Neural cell (in vitro differentiated cells): ENCODE results near the gene PAFAH2. TPM values are rescaled to one million over a fixed set of nuclear protein-coding genes. Genes with fewer than 3 reads are reported as not detected.

Source experiments
- H2AFZ ChIP-seq: fragments of 200-600, 300-800 bp; sonication (generic), shearing (Covaris generic); 2 replicates; pipeline ENCODE4 v1.6.0; 2014; ENCODE audit warnings: low read depth, mild to moderate bottlenecking, antibody characterized with exemption, low read length, moderate library complexity
- H3F3A ChIP-seq: fragments of 200-600 bp; shearing (Covaris generic); 2 replicates; pipeline ENCODE4 v1.6.1; 2016; ENCODE audit warnings: mild to moderate bottlenecking, moderate library complexity, mixed read lengths, antibody characterized with exemption, low read length; ENCODE audit not compliant: insufficient read depth, poor library complexity, severe bottlenecking
- H3K27ac ChIP-seq: fragments of 200-600, 300-800 bp; sonication (generic), shearing (Covaris generic); 2 replicates; pipeline ENCODE4 v1.5.1; 2014; ENCODE audit warnings: mild to moderate bottlenecking, low read length, moderate library complexity
- H3K27me3 ChIP-seq: fragments of 300-800, 200-600 bp; sonication (generic), shearing (Covaris generic); 2 replicates; pipeline ENCODE4 v1.6.0; 2014; ENCODE audit warnings: mild to moderate bottlenecking, low read depth, low read length, moderate library complexity; ENCODE audit not compliant: insufficient read depth
- H3K36me3 ChIP-seq: fragments of 300-800, 200-600 bp; sonication (generic), shearing (Covaris generic); 2 replicates; pipeline ENCODE4 v1.5.1; 2014; ENCODE audit warnings: mild to moderate bottlenecking, antibody characterized with exemption, low read length, moderate library complexity; ENCODE audit not compliant: insufficient read depth
- H3K4me2 ChIP-seq: fragments of 300-800, 200-600 bp; sonication (generic), shearing (Covaris generic); 2 replicates; pipeline ENCODE4 v1.6.0; 2014; ENCODE audit warnings: mild to moderate bottlenecking, low read length
- H3K4me3 ChIP-seq: fragments of 300-800, 200-600 bp; sonication (generic), shearing (Covaris generic); 2 replicates; pipeline ENCODE4 v1.5.1; 2014; ENCODE audit warnings: mild to moderate bottlenecking, low read length, moderate library complexity
- H3K79me2 ChIP-seq: fragments of 200-600 bp; shearing (Covaris generic); replicated peaks from 2 replicates; pipeline ENCODE4 v1.6.0; 2014; ENCODE audit warnings: mild to moderate bottlenecking, low read length, moderate library complexity; ENCODE audit not compliant: insufficient read depth
- H3K9ac ChIP-seq: fragments of 300-800, 200-600 bp; sonication (generic), shearing (Covaris generic); 2 replicates; pipeline ENCODE4 v1.6.1; 2016; ENCODE audit warnings: mild to moderate bottlenecking, low read length, mixed read lengths
- H3K9me2 ChIP-seq: fragments of 200-600 bp; shearing (Covaris generic); 2 replicates; pipeline ENCODE4 v1.6.1; 2016; ENCODE audit warnings: mild to moderate bottlenecking, low read length, mixed read lengths; ENCODE audit not compliant: insufficient read depth
- H3K9me3 ChIP-seq: fragments of 200-600, 300-800 bp; sonication (generic), shearing (Covaris generic); 2 replicates; pipeline ENCODE4 v1.6.1; 2016; ENCODE audit warnings: mild to moderate bottlenecking, mixed run types, low read length, moderate library complexity, mixed read lengths
- H4K20me1 ChIP-seq: fragments of 200-600 bp; shearing (Covaris generic); 2 replicates; pipeline ENCODE4 v1.6.1; 2016; ENCODE audit warnings: mild to moderate bottlenecking, mixed run types; ENCODE audit not compliant: insufficient read depth
- EP300 ChIP-seq: fragments of 450-650 bp; conservative IDR thresholded peaks from 2 replicates; pipeline ENCODE4 v1.6.1; 2014; ENCODE audit warnings: antibody characterized with exemption, mild to moderate bottlenecking, moderate library complexity; ENCODE audit not compliant: poor library complexity, severe bottlenecking
- EZH2 ChIP-seq: fragments of 200-600, 300-800 bp; shearing (Covaris generic), sonication (generic); IDR thresholded peaks from 2 replicates; pipeline ENCODE4 v1.6.1; 2014; ENCODE audit warnings: antibody characterized with exemption, low read length, borderline replicate concordance, mild to moderate bottlenecking; ENCODE audit not compliant: insufficient read depth, poor library complexity, severe bottlenecking
- MXI1 ChIP-seq: fragments of 450-650 bp; conservative IDR thresholded peaks from 2 replicates; pipeline ENCODE4 v1.6.1; 2014; ENCODE audit warnings: antibody characterized with exemption, mild to moderate bottlenecking; ENCODE audit not compliant: poor library complexity, severe bottlenecking
- POLR2AphosphoS5 ChIP-seq: IDR thresholded peaks from 2 replicates; pipeline ENCODE4 v1.6.1; 2012
- RAD21 ChIP-seq: fragments of 450-650 bp; conservative IDR thresholded peaks from 2 replicates; pipeline ENCODE4 v1.6.1; 2014; ENCODE audit warnings: antibody characterized with exemption, mild to moderate bottlenecking, moderate library complexity
- SMC3 ChIP-seq: fragments of 450-650 bp; conservative IDR thresholded peaks from 2 replicates; pipeline ENCODE4 v1.6.1; 2014; ENCODE audit warnings: antibody characterized with exemption, mild to moderate bottlenecking, moderate library complexity; ENCODE audit not compliant: poor library complexity
- TAF1 ChIP-seq: IDR thresholded peaks from 2 replicates; pipeline ENCODE4 v1.6.1; 2012; ENCODE audit warnings: low read depth
- polyA plus RNA-seq: library from polyadenylated mRNA; depleted of rRNA; stranded (reverse); fragments of >200 nt; gene quantifications from 2 replicates; pipeline ENCODE4 v1.2.3, GENCODE V29; 2014
- TF ChIP-seq, protein P1 (sequence below): IDR thresholded peaks from 2 replicates; pipeline ENCODE4 v1.6.1; 2012; ENCODE audit warnings: borderline replicate concordance
- TF ChIP-seq, protein P2 (sequence below): fragments of 450-650 bp; IDR thresholded peaks from 2 replicates; pipeline ENCODE4 v1.5.1; 2014; ENCODE audit warnings: antibody characterized with exemption, mild to moderate bottlenecking, moderate library complexity; ENCODE audit not compliant: poor library complexity, severe bottlenecking

Gene PAFAH2
- polyA plus RNA-seq, 1 donor from 2014 or later, result 7.9 TPM

DNA sequence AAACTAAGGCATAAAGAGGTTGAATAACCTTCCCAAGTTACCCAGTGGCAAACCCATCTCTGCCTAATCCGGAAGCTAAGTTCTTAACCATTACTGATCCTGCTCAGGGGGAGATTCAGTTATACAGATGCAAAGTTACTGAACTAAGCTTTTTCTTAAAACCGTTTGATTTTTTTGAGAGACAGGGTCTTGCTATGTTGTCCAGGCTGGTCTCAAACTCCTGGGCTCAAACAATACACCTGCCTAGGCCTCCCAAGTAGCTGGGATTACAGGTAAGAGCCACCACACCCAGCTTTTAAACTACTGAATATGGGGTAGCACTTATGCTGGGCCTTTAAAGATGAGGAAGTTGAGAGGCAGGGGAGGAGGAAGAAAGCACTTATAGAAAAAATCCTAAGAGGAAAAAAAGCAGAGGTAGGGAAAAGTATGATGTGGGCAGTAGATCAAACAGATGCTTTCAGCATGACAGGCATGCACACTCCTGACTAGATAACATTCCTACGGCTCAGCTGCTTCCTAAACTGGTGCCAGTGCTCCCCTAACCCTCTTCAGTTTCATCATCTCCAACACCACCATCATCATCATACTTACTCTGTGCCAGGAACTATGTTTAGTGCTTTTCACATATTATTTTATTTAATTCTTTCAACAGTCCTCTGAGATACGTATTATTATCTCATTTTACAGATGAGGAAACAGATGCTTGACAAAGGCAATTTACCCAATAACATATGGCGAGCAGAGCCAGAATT, 5.8 kb downstream of the PAFAH2 start:
- Histone ChIP-seq H3K4me2 (no peak overlapping the region), H3K4me3 (no peak overlapping the region), H3K27me3 (no peaks in the 10 kb centered on the region), H3F3A (no peaks in the 10 kb centered on the region), H3K27ac (no peak overlapping the region), H3K9ac (no peak overlapping the region), H3K9me2 (no peaks in the 10 kb centered on the region), H3K79me2 (peaks cover 4% of the 10 kb centered on the region), H3K9me3 (no peaks in the 10 kb centered on the region), H4K20me1 (no peaks in the 10 kb centered on the region), H2AFZ (no peak overlapping the region), H3K36me3 (no peaks in the 10 kb centered on the region)
- TF ChIP-seq EP300 (no peak), SMC3 (no peak), TAF1 (no peak), RAD21 (no peak), MXI1 (no peak), EZH2 (no peak), POLR2AphosphoS5 (no peak)
- TF ChIP-seq, protein P1, sequence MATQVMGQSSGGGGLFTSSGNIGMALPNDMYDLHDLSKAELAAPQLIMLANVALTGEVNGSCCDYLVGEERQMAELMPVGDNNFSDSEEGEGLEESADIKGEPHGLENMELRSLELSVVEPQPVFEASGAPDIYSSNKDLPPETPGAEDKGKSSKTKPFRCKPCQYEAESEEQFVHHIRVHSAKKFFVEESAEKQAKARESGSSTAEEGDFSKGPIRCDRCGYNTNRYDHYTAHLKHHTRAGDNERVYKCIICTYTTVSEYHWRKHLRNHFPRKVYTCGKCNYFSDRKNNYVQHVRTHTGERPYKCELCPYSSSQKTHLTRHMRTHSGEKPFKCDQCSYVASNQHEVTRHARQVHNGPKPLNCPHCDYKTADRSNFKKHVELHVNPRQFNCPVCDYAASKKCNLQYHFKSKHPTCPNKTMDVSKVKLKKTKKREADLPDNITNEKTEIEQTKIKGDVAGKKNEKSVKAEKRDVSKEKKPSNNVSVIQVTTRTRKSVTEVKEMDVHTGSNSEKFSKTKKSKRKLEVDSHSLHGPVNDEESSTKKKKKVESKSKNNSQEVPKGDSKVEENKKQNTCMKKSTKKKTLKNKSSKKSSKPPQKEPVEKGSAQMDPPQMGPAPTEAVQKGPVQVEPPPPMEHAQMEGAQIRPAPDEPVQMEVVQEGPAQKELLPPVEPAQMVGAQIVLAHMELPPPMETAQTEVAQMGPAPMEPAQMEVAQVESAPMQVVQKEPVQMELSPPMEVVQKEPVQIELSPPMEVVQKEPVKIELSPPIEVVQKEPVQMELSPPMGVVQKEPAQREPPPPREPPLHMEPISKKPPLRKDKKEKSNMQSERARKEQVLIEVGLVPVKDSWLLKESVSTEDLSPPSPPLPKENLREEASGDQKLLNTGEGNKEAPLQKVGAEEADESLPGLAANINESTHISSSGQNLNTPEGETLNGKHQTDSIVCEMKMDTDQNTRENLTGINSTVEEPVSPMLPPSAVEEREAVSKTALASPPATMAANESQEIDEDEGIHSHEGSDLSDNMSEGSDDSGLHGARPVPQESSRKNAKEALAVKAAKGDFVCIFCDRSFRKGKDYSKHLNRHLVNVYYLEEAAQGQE, result no peak
- TF ChIP-seq, protein P2, sequence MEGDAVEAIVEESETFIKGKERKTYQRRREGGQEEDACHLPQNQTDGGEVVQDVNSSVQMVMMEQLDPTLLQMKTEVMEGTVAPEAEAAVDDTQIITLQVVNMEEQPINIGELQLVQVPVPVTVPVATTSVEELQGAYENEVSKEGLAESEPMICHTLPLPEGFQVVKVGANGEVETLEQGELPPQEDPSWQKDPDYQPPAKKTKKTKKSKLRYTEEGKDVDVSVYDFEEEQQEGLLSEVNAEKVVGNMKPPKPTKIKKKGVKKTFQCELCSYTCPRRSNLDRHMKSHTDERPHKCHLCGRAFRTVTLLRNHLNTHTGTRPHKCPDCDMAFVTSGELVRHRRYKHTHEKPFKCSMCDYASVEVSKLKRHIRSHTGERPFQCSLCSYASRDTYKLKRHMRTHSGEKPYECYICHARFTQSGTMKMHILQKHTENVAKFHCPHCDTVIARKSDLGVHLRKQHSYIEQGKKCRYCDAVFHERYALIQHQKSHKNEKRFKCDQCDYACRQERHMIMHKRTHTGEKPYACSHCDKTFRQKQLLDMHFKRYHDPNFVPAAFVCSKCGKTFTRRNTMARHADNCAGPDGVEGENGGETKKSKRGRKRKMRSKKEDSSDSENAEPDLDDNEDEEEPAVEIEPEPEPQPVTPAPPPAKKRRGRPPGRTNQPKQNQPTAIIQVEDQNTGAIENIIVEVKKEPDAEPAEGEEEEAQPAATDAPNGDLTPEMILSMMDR, result no peak

DNA sequence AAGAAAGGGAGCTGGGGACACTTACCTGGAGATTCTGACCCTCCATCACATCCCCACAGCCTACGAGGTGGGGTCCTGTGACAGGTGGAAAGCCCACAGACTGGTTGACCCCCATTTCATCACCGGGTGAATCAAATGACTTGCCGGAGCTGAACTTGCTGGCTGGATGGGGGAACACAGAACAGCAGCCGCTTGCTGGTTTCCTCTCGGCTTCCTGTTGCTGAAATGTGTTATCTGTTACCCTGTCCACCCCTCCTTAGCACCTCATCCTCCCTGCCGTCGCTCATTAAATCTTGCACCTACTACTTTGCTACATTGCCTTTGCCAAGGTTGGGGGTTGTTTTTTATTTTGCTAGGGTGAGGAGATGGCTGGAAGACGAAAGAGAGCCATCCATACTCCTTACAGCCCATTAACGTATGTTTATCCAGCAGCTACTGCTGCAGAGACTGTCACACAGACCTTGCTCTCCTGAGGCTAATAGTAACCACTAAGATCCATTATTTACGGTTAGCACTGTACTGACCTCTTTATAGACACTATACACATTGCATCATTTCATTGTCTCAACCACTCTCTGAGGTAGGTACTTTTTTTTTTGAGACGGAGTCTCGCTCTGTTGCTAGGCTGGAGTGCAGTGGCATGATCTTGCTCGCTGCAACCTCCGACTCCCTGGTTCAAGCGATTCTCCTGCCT, 7.0 kb downstream of the PAFAH2 start:
- no peaks in the 10 kb centered on the region for H3K36me3 ChIP-seq
- H3K9ac ChIP-seq, result no peak overlapping the region
- no peak overlapping the region for H3K27ac ChIP-seq
- H3K27me3 ChIP-seq, result no peaks in the 10 kb centered on the region
- H3K79me2 ChIP-seq, result no peaks in the 10 kb centered on the region
- no peak overlapping the region for H3K4me2 ChIP-seq
- H2AFZ ChIP-seq, result no peak overlapping the region
- no peaks in the 10 kb centered on the region for H3K9me2 ChIP-seq
- TF ChIP-seq MXI1, result no peak
- no peak for TF ChIP-seq RAD21
- no peak for TF ChIP-seq EP300
- no peak for TF ChIP-seq POLR2AphosphoS5
- TF ChIP-seq, protein P2, result no peak
- no peaks in the 10 kb centered on the region for H3F3A ChIP-seq
- H3K9me3 ChIP-seq, result no peaks in the 10 kb centered on the region
- no peak overlapping the region for H3K4me3 ChIP-seq
- H4K20me1 ChIP-seq, result no peaks in the 10 kb centered on the region
